NCI-H526 (cell line): Measurements from ENCODE around the gene WDR43.
A peak's percentile ranks its signal among the peaks of the same experiment; 100 is the strongest.

ENCODE experiments used
- DNase-seq, 2 experiments: peaks; one replicate each; lab custom pipeline; 2025; lab: John Stamatoyannopoulos, UW

Gene WDR43

GRCh38 chr2:28909655-28910353 is 15.3 kb downstream of the WDR43 start:
- no peak for DNase-seq

GRCh38 chr2:28915939-28916338 is 21.5 kb downstream of the WDR43 start:
- no peak for DNase-seq

GRCh38 chr2:28926847-28927246 is 32.4 kb downstream of the WDR43 start:
- DNase-seq = no peak

- DNase-seq = no peak
Measured at GRCh38 chr2:28927469-28927868, 33.0 kb downstream of the WDR43 start.

GRCh38 chr2:28927878-28928277 is 33.4 kb downstream of the WDR43 start:
- DNase-seq = no peak

GRCh38 chr2:28929581-28929980 is 35.1 kb downstream of the WDR43 start:
- no peak for DNase-seq

GRCh38 chr2:28930205-28930604 is 35.7 kb downstream of the WDR43 start:
- no peak for DNase-seq

GRCh38 chr2:28934769-28935168 is 40.3 kb downstream of the WDR43 start:
- no peak for DNase-seq

GRCh38 chr2:28941008-28941407 is 46.5 kb downstream of the WDR43 start:
- DNase-seq = no peak

- DNase-seq = no peak
Measured at GRCh38 chr2:28944535-28945248, 50.2 kb downstream of the WDR43 start.

GRCh38 chr2:28948160-28948559 is 53.7 kb downstream of the WDR43 start:
- DNase-seq = no peak

- no peak for DNase-seq
Measured at GRCh38 chr2:28949190-28949589, 54.7 kb downstream of the WDR43 start.

GRCh38 chr2:28949617-28950305 is 55.3 kb downstream of the WDR43 start:
- no peak for DNase-seq

- no peak for DNase-seq
Measured at GRCh38 chr2:28950941-28951630, 56.6 kb downstream of the WDR43 start.

- no peak for DNase-seq
Measured at GRCh38 chr2:28951910-28952835, 57.7 kb downstream of the WDR43 start.

- DNase-seq = peak in 1 of 2 experiments; percentile 1
Measured at GRCh38 chr2:28952836-28953211, 58.4 kb downstream of the WDR43 start.

GRCh38 chr2:28955467-28955866 is 61.0 kb downstream of the WDR43 start:
- DNase-seq = no peak

- peak in 1 of 2 experiments; percentile 18 for DNase-seq
Measured at GRCh38 chr2:28956415-28956826, 62.0 kb downstream of the WDR43 start.

- peak in 1 of 2 experiments; percentile 29 for DNase-seq
Measured at GRCh38 chr2:28956890-28957289, 62.4 kb downstream of the WDR43 start.

- peak; percentile 50 to 85 for DNase-seq
Measured at GRCh38 chr2:28958689-28959088, 64.2 kb downstream of the WDR43 start.

GRCh38 chr2:28960401-28960800 is 65.9 kb downstream of the WDR43 start:
- DNase-seq = no peak
